H9 (cell line): ENCODE measurements around the gene AP1G2. TPM values are rescaled to one million over a fixed set of nuclear protein-coding genes. Genes with fewer than 3 reads are reported as not detected.

ENCODE experiments used
- DNase-seq: peaks from one replicate; pipeline ENCODE4 v3.0.0-alpha.2; 2017
- H2AFZ ChIP-seq: one replicate; pipeline ENCODE4 v1.6.1; 2013; ENCODE audit warnings: mild to moderate bottlenecking, low read length, control low read depth, moderate library complexity
- H2AK5ac ChIP-seq: 2 replicates; pipeline ENCODE4 v1.6.1; 2013; ENCODE audit warnings: low read length, control low read depth, mixed read lengths; ENCODE audit not compliant: insufficient read length
- H2BK120ac ChIP-seq: one replicate; pipeline ENCODE4 v1.6.1; 2013; ENCODE audit warnings: low read depth, mild to moderate bottlenecking, low read length, control low read depth, inconsistent platforms; ENCODE audit not compliant: poor library complexity, severe bottlenecking
- H2BK12ac ChIP-seq: 2 replicates; pipeline ENCODE4 v1.6.1; 2013; ENCODE audit warnings: low read length, control low read depth, mixed read lengths, low read depth; ENCODE audit not compliant: insufficient read length
- H2BK15ac ChIP-seq: 2 replicates; pipeline ENCODE4 v1.6.1; 2013; ENCODE audit warnings: low read depth, low read length, control low read depth
- H2BK20ac ChIP-seq: one replicate; pipeline ENCODE4 v1.6.1; 2013; ENCODE audit warnings: low read depth, mild to moderate bottlenecking, low read length, control low read depth, inconsistent platforms; ENCODE audit not compliant: poor library complexity, severe bottlenecking
- H2BK5ac ChIP-seq: 2 replicates; pipeline ENCODE4 v1.6.1; 2013; ENCODE audit warnings: low read length, control low read depth, mixed read lengths; ENCODE audit not compliant: insufficient read length
- H3K14ac ChIP-seq: 2 replicates; pipeline ENCODE4 v1.6.1; 2013; ENCODE audit warnings: low read length, control low read depth; ENCODE audit not compliant: insufficient read depth
- H3K18ac ChIP-seq: 2 replicates; pipeline ENCODE4 v1.6.1; 2013; ENCODE audit warnings: low read depth, mild to moderate bottlenecking, mixed read lengths, low read length, control low read depth; ENCODE audit not compliant: insufficient read length
- H3K23ac ChIP-seq: 2 replicates; pipeline ENCODE4 v1.6.1; 2013; ENCODE audit warnings: low read length, control low read depth, mixed read lengths, low read depth; ENCODE audit not compliant: insufficient read length
- H3K23me2 ChIP-seq: 2 replicates; pipeline ENCODE4 v1.6.1; 2013; ENCODE audit warnings: low read depth, mild to moderate bottlenecking, mixed read lengths, low read length, control low read depth; ENCODE audit not compliant: insufficient read length, poor library complexity, severe bottlenecking
- H3K27ac ChIP-seq: 2 replicates; pipeline ENCODE4 v1.5.1; 2013; ENCODE audit warnings: low read length, control low read depth, mixed read lengths, low read depth; ENCODE audit not compliant: insufficient read length
- H3K27me3 ChIP-seq: 2 replicates; pipeline ENCODE4 v1.6.1; 2013; ENCODE audit warnings: low read length, control low read depth, inconsistent platforms; ENCODE audit not compliant: insufficient read depth
- H3K4ac ChIP-seq: 2 replicates; pipeline ENCODE4 v1.6.1; 2013; ENCODE audit warnings: low read depth, mild to moderate bottlenecking, control low read depth, inconsistent platforms, low read length, moderate library complexity
- H3K4me1 ChIP-seq: 2 replicates; pipeline ENCODE4 v1.6.1; 2013; ENCODE audit warnings: low read length, control low read depth, inconsistent platforms; ENCODE audit not compliant: insufficient read depth
- H3K4me2 ChIP-seq: 2 replicates; pipeline ENCODE4 v1.6.1; 2013; ENCODE audit warnings: low read length, control low read depth, mixed read lengths; ENCODE audit not compliant: insufficient read length, insufficient read depth
- H3K56ac ChIP-seq: 2 replicates; pipeline ENCODE4 v1.6.1; 2013; ENCODE audit warnings: low read depth, mild to moderate bottlenecking, mixed read lengths, low read length, control low read depth; ENCODE audit not compliant: insufficient read length
- H3K79me1 ChIP-seq: 2 replicates; pipeline ENCODE4 v1.6.1; 2013; ENCODE audit warnings: low read depth, mild to moderate bottlenecking, moderate library complexity, low read length, control low read depth, inconsistent platforms; ENCODE audit not compliant: insufficient read depth, poor library complexity, severe bottlenecking
- H3K79me2 ChIP-seq: 2 replicates; pipeline ENCODE4 v1.6.1; 2013; ENCODE audit warnings: low read length, control low read depth, inconsistent platforms; ENCODE audit not compliant: insufficient read depth
- H3K9ac ChIP-seq: 2 replicates; pipeline ENCODE4 v1.6.1; 2013; ENCODE audit warnings: low read length, control low read depth, mixed read lengths; ENCODE audit not compliant: insufficient read length; ENCODE audit errors: extremely low read depth
- H3K9me3 ChIP-seq: one replicate; pipeline ENCODE4 v1.6.1; 2013; ENCODE audit warnings: low read depth, low read length, inconsistent platforms; ENCODE audit not compliant: control insufficient read depth
- H3T11ph ChIP-seq: one replicate; pipeline ENCODE4 v1.6.1; 2013; ENCODE audit warnings: mild to moderate bottlenecking, low read length, control low read depth, inconsistent platforms
- H4K20me1 ChIP-seq: one replicate; pipeline ENCODE4 v1.6.1; 2013; ENCODE audit not compliant: control insufficient read depth, insufficient read length, insufficient read depth
- H4K5ac ChIP-seq: 2 replicates; pipeline ENCODE4 v1.6.1; 2013; ENCODE audit warnings: low read depth, mild to moderate bottlenecking, mixed read lengths, low read length, control low read depth; ENCODE audit not compliant: insufficient read length
- H4K8ac ChIP-seq: replicated peaks from 2 replicates; pipeline ENCODE4 v1.6.1; 2013; ENCODE audit warnings: low read length, control low read depth, mixed read lengths, low read depth; ENCODE audit not compliant: insufficient read length
- H4K91ac ChIP-seq: 2 replicates; pipeline ENCODE4 v1.6.1; 2013; ENCODE audit warnings: low read depth, mild to moderate bottlenecking, moderate library complexity, mixed read lengths, low read length, control low read depth; ENCODE audit not compliant: insufficient read length
- H3K27ac Mint-ChIP-seq, 3 experiments: 2 replicates in 2 of 3; 3 replicates in 1 of 3; pipeline ENCODE4 v1.8.0; 2020 to 2021; ENCODE audit warnings: mixed read lengths in 3 of 3, mild to moderate bottlenecking in 1 of 3, moderate library complexity in 1 of 3
- H3K27me3 Mint-ChIP-seq: 2 replicates; pipeline ENCODE4 v1.8.0; 2021; ENCODE audit warnings: low read depth, mild to moderate bottlenecking, moderate library complexity, mixed read lengths
- H3K36me3 Mint-ChIP-seq, 3 experiments: 2 replicates in 2 of 3; 3 replicates in 1 of 3; pipeline ENCODE4 v1.8.0; 2020 to 2021; ENCODE audit warnings: low read depth in 3 of 3, mixed read lengths in 3 of 3; ENCODE audit not compliant: insufficient read depth in 1 of 3
- H3K4me1 Mint-ChIP-seq, 2 experiments: 2 replicates each; pipeline ENCODE4 v1.8.0; 2020; ENCODE audit warnings: mixed read lengths in 2 of 2
- H3K4me3 Mint-ChIP-seq, 2 experiments: 2 replicates in 1 of 2; 3 replicates in 1 of 2; pipeline ENCODE4 v1.8.0; 2020 to 2021; ENCODE audit warnings: mild to moderate bottlenecking in 2 of 2, mixed read lengths in 2 of 2, moderate library complexity in 1 of 2
- H3K9me3 Mint-ChIP-seq, 2 experiments: 2 replicates in 1 of 2; 3 replicates in 1 of 2; pipeline ENCODE4 v1.8.0; 2020; ENCODE audit warnings: mild to moderate bottlenecking in 2 of 2, mixed read lengths in 2 of 2, moderate library complexity in 1 of 2
- WGBS: extraction: QIAGEN DNeasy Blood & Tissue Kit; methylation state at CpG from one replicate; pipeline ENCODE4 v1.1.7; 2013; ENCODE audit warnings: missing lambda C conversion rate, low lambda C conversion rate, mixed read lengths; ENCODE audit not compliant: insufficient read length; ENCODE audit errors: extremely low coverage; 5-methylcytosine and 5-hydroxymethylcytosine counted together
- total RNA-seq: library from RNA; stranded (reverse); gene quantifications from 2 replicates; pipeline ENCODE4 v1.2.1, GENCODE V29; 2021
- TF ChIP-seq, protein P1 (sequence below): fragments of 200-600 bp; sonication (generic); conservative IDR thresholded peaks from 3 replicates; pipeline ENCODE4 v1.8.0; 2021; ENCODE audit warnings: antibody characterized with exemption, mild to moderate bottlenecking

The AP1G2 gene
- total RNA-seq, 1 experiment from 2014 or later, result 107 TPM

DNA sequence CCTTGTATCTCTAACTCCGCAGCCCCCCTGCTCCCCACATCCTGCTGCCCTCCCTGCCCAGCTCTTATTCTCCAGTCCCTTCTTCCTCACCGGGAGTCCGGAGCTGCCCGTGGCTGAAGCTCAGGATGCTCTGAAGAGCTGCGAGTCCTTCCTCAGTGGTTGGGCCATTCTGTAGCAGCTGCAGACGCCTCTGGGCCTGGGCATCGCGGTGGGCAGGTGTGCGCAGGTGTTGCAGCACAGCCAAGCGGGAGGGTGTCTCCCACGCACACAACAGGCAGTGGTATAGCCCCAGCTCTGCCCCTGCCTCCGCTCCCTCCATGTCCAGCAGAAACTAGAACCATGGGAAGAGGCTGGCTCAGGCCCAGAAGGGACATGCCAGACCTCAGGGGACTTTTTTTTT lies 36.2 kb downstream of the AP1G2 start:
- H2BK120ac ChIP-seq, result no peak overlapping the region
- no peak overlapping the region for H2BK5ac ChIP-seq
- H3K14ac ChIP-seq, result no peak overlapping the region; the same call in 1 of the 2 replicates
- H3K9me3 ChIP-seq, result no peaks in the 10 kb centered on the region
- no peak overlapping the region for H3K23ac ChIP-seq
- TF ChIP-seq, protein P1, sequence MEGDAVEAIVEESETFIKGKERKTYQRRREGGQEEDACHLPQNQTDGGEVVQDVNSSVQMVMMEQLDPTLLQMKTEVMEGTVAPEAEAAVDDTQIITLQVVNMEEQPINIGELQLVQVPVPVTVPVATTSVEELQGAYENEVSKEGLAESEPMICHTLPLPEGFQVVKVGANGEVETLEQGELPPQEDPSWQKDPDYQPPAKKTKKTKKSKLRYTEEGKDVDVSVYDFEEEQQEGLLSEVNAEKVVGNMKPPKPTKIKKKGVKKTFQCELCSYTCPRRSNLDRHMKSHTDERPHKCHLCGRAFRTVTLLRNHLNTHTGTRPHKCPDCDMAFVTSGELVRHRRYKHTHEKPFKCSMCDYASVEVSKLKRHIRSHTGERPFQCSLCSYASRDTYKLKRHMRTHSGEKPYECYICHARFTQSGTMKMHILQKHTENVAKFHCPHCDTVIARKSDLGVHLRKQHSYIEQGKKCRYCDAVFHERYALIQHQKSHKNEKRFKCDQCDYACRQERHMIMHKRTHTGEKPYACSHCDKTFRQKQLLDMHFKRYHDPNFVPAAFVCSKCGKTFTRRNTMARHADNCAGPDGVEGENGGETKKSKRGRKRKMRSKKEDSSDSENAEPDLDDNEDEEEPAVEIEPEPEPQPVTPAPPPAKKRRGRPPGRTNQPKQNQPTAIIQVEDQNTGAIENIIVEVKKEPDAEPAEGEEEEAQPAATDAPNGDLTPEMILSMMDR, result no peak
- H3K18ac ChIP-seq, result no peak overlapping the region
- H3K23me2 ChIP-seq, result no peaks in the 10 kb centered on the region
- H3K9me3 Mint-ChIP-seq, result no peaks in the 10 kb centered on the region
- H4K91ac ChIP-seq, result no peak overlapping the region
- H3K4ac ChIP-seq, result no peak overlapping the region
- H3K4me2 ChIP-seq, result no peak overlapping the region
- H3K27me3 Mint-ChIP-seq, result no peaks in the 10 kb centered on the region
- no peak for DNase-seq
- no peak overlapping the region for H2AFZ ChIP-seq
- H3T11ph ChIP-seq, result no peak overlapping the region
- H3K27ac ChIP-seq, result no peak overlapping the region
- no CpG with 5 or more reads among the region's 12 CpGs for WGBS
- H3K56ac ChIP-seq, result no peak overlapping the region
- H2AK5ac ChIP-seq, result no peak overlapping the region
- no peak overlapping the region for H3K4me3 Mint-ChIP-seq
- H3K4me1 Mint-ChIP-seq, result peaks cover 23 to 31% of the 10 kb centered on the region in 2 experiments
- H2BK20ac ChIP-seq, result no peak overlapping the region
- no peak overlapping the region for H2BK12ac ChIP-seq
- no peaks in the 10 kb centered on the region for H3K79me2 ChIP-seq
- peak overlapping the region; percentile 7 to 77 (median 50); a peak in 5 of 7 replicates for H3K27ac Mint-ChIP-seq
- H4K20me1 ChIP-seq, result no peaks in the 10 kb centered on the region
- H3K27me3 ChIP-seq, result no peaks in the 10 kb centered on the region
- peaks cover 3% of the 10 kb centered on the region; the same call in 1 of the 2 replicates for H3K4me1 ChIP-seq
- H3K9ac ChIP-seq, result no peak overlapping the region
- no peak overlapping the region for H2BK15ac ChIP-seq
- H4K5ac ChIP-seq, result no peak overlapping the region
- H4K8ac ChIP-seq, result no peak overlapping the region
- H3K36me3 Mint-ChIP-seq, result peaks cover 55 to 69% (median 68%) of the 10 kb centered on the region in 3 experiments; a peak in 6 of 7 replicates
- no peaks in the 10 kb centered on the region for H3K79me1 ChIP-seq
